Transverse colon (tissue), 4 donors: Measurements from ENCODE around the gene ST3GAL3. TPM values are rescaled to one million over a fixed set of nuclear protein-coding genes. Genes with fewer than 3 reads are reported as not detected.

Experiments
- DNase-seq: peaks from one replicate; pipeline ENCODE4 v3.0.0-alpha.2; 2019
- H3K27ac ChIP-seq, 4 donors: fragments of 200-600 bp; sonication (generic); 2 replicates each; pipeline ENCODE4 v1.5.1; 2016 to 2018; ENCODE audit warnings: inconsistent platforms in 4 of 4
- H3K27me3 ChIP-seq: fragments of 200-600 bp; sonication (generic); 2 replicates; pipeline ENCODE4 v1.5.1; 2017; ENCODE audit warnings: inconsistent platforms
- H3K36me3 ChIP-seq, 4 donors: fragments of 200-600 bp; sonication (generic); 2 replicates each; pipeline ENCODE4 v1.5.1; 2017 to 2019; ENCODE audit warnings: inconsistent platforms in 4 of 4
- H3K4me1 ChIP-seq, 4 donors: fragments of 200-600 bp; sonication (generic); 2 replicates each; pipeline ENCODE4 v1.5.1; 2017 to 2020; ENCODE audit warnings: inconsistent platforms in 4 of 4
- H3K4me3 ChIP-seq, 4 donors: fragments of 200-600 bp; sonication (generic); 1 replicate in 1 of 4; 2 replicates in 3 of 4; pipeline versions ENCODE4 v1.5.1 to v1.6.1; 2017 to 2019; ENCODE audit warnings: inconsistent platforms in 4 of 4
- H3K9me3 ChIP-seq, 2 donors: fragments of 200-600 bp; sonication (generic); 2 replicates each; pipeline ENCODE4 v1.5.1; 2017 to 2019; ENCODE audit warnings: inconsistent platforms in 2 of 2
- CTCF ChIP-seq, 5 experiments: fragments of 200-600 bp in 3 of 5; fragments of 450-650 bp in 2 of 5; sonication (generic) in 3 of 5; IDR thresholded peaks; 1 replicate in 2 of 5; 2 replicates in 3 of 5; pipeline ENCODE4 v1.5.1; 2016 to 2017; ENCODE audit warnings: antibody characterized with exemption in 5 of 5, inconsistent platforms in 3 of 5, mild to moderate bottlenecking in 2 of 5, moderate library complexity in 1 of 5
- EP300 ChIP-seq: sonication (generic); formaldehyde crosslinking; IDR thresholded peaks from one replicate; pipeline ENCODE4 v1.6.1; 2017; ENCODE audit warnings: antibody characterized with exemption, low read depth
- POLR2A ChIP-seq: fragments of 450-650 bp; IDR thresholded peaks from one replicate; pipeline ENCODE4 v1.6.1; 2016; ENCODE audit warnings: antibody characterized with exemption, mild to moderate bottlenecking, moderate library complexity
- POLR2AphosphoS5 ChIP-seq, 3 donors: sonication (generic); formaldehyde crosslinking; IDR thresholded peaks; one replicate each; pipeline ENCODE4 v1.6.1; 2016; ENCODE audit warnings: antibody characterized with exemption in 3 of 3
- WGBS, 2 donors: methylation state at CpG; one replicate each; pipeline ENCODE4 v1.1.5; 2018; ENCODE audit warnings: low coverage in 1 of 2; 5-methylcytosine and 5-hydroxymethylcytosine counted together
- in situ Hi-C, 4 donors: fragments of 200-750 bp; cut with MboI; loops; one replicate each; pipeline versions ENCODE4 v1.15.0 to v1.15.1; 2017; ENCODE audit warnings: low sequenced_read_pairs in 3 of 4, low pct_ligation_motif_present in 1 of 4, low pct_unique_long_range_greater_than_20kb in 1 of 4
- intact Hi-C: fragments of 100-400 bp; cut with DNase I; formaldehyde crosslinking; loops from one replicate; pipeline ENCODE4 v1.15.1; 2023; ENCODE audit warnings: low total_unique reads
- total RNA-seq, 4 donors: library from RNA; depleted of rRNA; stranded (reverse); fragments of >200 nt; gene quantifications; one replicate each; pipeline ENCODE4 v1.1.0, GENCODE V29; 2016

Gene ST3GAL3
- total RNA-seq = 10 to 100 TPM in 2 of 4 donors, 1 to 10 TPM in 2; 4.8 to 23.9 (median 9.7) TPM

GRCh38 chr1:43707190-43708001 is at the start of gene ST3GAL3:
ST3GAL3 (plus strand) TSS chr1:43707536; CDS start chr1:43736263, 28,727 bp downstream.
- peak within 1 kb of the TSS; percentile 81 to 90 (median 90) for H3K27ac ChIP-seq
- TF ChIP-seq POLR2A = peak; percentile 45
- TF ChIP-seq POLR2AphosphoS5 (IDR thresholded peaks at IDR 0.05) = peak; percentile 73 to 77 (median 75)
- no peak for TF ChIP-seq CTCF (IDR thresholded peaks at IDR 0.05)
- H3K27me3 ChIP-seq = no peaks in the 10 kb centered on the region
- peaks cover 6 to 25% (median 16%) of the 10 kb centered on the region in 4 donors for H3K4me1 ChIP-seq
- DNase-seq = peak; percentile 94
- 2% methylated on average over 70 of the region's 103 CpGs; no CpG with 5 or more reads in 1 of the 2 donors for WGBS, 2 donors
- H3K36me3 ChIP-seq = peaks cover 0 to 21% (median 10%) of the 10 kb centered on the region in 4 donors
- H3K9me3 ChIP-seq = no peaks in the 10 kb centered on the region
- in situ Hi-C loops (no loop called here), intact Hi-C loops (no loop called here)
- H3K4me3 ChIP-seq = peak within 1 kb of the TSS; percentile 78 to 98 (median 88)

DNA sequence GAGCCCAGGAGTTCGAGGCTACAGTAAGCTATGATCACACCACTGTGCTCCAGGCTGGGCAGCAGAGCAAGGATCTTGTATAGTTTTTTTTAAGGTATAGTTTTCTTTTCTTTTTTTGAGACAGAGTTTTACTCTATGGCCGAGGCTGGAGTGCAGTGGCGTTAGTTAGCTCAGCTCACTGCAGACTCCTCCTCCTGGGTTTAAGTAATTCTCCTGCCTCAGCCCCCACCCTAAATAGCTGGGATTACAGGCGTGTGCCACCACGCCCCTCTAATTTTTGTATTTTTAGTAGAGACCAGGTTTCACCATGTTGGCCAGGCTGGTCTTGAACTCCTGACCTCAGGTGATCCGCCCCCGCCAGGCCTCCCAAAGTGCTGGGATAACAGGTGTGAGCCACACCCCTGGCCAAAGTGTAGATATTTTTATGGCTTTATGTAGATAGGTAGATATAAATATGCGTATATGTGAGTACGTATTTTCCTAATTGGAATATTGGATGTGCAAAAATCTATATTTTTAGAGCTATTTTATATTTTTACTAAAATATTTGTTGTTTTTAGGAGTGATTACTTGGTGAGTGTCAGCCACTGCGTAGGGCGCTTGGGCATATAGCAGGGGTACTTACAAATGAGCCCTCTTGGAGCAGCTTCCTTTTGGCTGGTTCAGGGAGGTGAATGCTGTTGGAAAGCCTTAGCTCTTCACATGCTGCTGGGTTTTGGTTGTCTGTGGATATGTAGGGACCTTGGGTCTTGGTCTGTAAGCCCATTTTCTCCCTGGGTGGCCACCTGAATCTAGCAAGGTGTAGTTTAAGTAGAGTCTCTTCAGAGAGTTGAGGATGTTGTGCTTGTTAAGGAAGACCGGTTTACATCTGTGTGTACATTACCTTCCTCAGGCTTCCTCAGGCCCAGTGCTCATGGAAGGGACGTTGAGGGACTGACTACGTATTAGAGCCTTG is 47.8 kb upstream of the ST3GAL3 start:
- H3K9me3 ChIP-seq = no peaks in the 10 kb centered on the region
- TF ChIP-seq CTCF (IDR thresholded peaks at IDR 0.05) (no peak), POLR2A (no peak), POLR2AphosphoS5 (IDR thresholded peaks at IDR 0.05) (no peak), EP300 (no peak)
- intact Hi-C loops = loop anchor here (2.0 kb wide), 1 partner anchor 19 kb away; no protein-coding TSS in a partner anchor
- 81 to 85% methylated on average over 9 to 14 of the region's 14 CpGs for WGBS, 2 donors
- in situ Hi-C loops = no loop called here
- H3K4me1 ChIP-seq = peaks cover 0 to 12% (median 0%) of the 10 kb centered on the region in 4 donors
- no peak overlapping the region for H3K4me3 ChIP-seq
- H3K27ac ChIP-seq = peak overlapping the region in 1 of 4 donors; percentile 21
- DNase-seq = peak; percentile 50
- no peaks in the 10 kb centered on the region for H3K27me3 ChIP-seq
- peaks cover 0 to 95% (median 41%) of the 10 kb centered on the region in 4 donors for H3K36me3 ChIP-seq

DNA sequence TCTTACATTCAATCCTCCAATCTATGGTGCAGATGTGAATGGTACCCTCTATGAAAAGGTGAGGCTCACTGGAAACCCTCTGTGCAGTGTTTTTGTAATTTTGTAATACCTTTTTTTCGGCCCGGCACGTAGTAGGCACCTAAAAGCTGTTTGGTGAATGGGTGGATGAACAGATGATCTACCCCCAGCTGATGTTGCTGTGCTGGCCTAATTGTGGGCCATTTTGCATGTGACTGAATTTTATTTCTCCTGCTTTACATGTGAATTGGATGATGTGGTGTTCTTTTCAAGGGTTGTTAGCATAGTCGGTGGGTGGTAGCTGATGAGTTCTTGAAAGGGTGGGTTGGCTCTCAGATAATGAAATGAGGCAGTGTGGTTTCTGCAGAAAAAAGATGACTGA is 47.0 kb upstream of the ST3GAL3 start:
- no peaks in the 10 kb centered on the region for H3K9me3 ChIP-seq
- WGBS, 2 donors = 81 to 88% methylated on average over 4 of the region's 4 CpGs
- no peak for TF ChIP-seq EP300
- TF ChIP-seq POLR2AphosphoS5 (IDR thresholded peaks at IDR 0.05) = no peak
- no peak for TF ChIP-seq POLR2A
- no peak for TF ChIP-seq CTCF (IDR thresholded peaks at IDR 0.05)
- intact Hi-C loops (loop anchor here (2.0 kb wide), 1 partner anchor 18 kb away; no protein-coding TSS in a partner anchor), in situ Hi-C loops (no loop called here)
- peaks cover 0 to 12% (median 0%) of the 10 kb centered on the region in 4 donors for H3K4me1 ChIP-seq
- H3K27ac ChIP-seq = no peak overlapping the region
- no peaks in the 10 kb centered on the region for H3K27me3 ChIP-seq
- H3K4me3 ChIP-seq = no peak overlapping the region
- DNase-seq = no peak
- peaks cover 0 to 97% (median 45%) of the 10 kb centered on the region in 4 donors for H3K36me3 ChIP-seq
